IMR-90 (cell line): ENCODE measurements around the gene HCLS1. TPM values are rescaled to one million over a fixed set of nuclear protein-coding genes. Genes with fewer than 3 reads are reported as not detected.

Source experiments
- ATAC-seq: fragments of 200-7000 bp; cut with Tn5 transposase; 2 replicates; pipeline ENCODE4 v1.9.1; 2020; ENCODE audit warnings: low read depth, mild to moderate bottlenecking, moderate library complexity
- BruUV-seq: library from RNA; stranded (reverse); fragments of 400-500 nt; replicated peaks from 2 replicates; lab custom pipeline; 2021; lab: Mats Ljungman, UMichigan
- CTCF ChIA-PET: fragments of 300-600 bp; formaldehyde crosslinking; extraction: SDS; loops from one replicate; lab custom pipeline; 2021; ENCODE audit warnings: antibody characterized with exemption; lab: Yijun Ruan, JAX
- POLR2A ChIA-PET: fragments of 300-600 bp; sonication (Branson Sonifier 250); formaldehyde crosslinking; loops from one replicate; lab custom pipeline; 2022; ENCODE audit warnings: antibody characterized with exemption; ENCODE audit not compliant: unreplicated experiment; lab: Charles Lee
- DNase-seq: peaks from one replicate; pipeline ENCODE4 v3.0.0; 2013
- H2AFZ ChIP-seq: replicated peaks from 2 replicates; pipeline ENCODE3; 2013; ENCODE audit warnings: low read length, mild to moderate bottlenecking; ENCODE audit not compliant: poor library complexity
- H2AK5ac ChIP-seq: 2 replicates; pipeline ENCODE4 v1.6.1; 2013; ENCODE audit warnings: low read depth, low read length, inconsistent platforms
- H2AK9ac ChIP-seq: replicated peaks from 2 replicates; pipeline ENCODE3; 2013; ENCODE audit warnings: mild to moderate bottlenecking, low read depth, low read length, moderate library complexity; ENCODE audit not compliant: poor library complexity
- H2BK120ac ChIP-seq: 2 replicates; pipeline ENCODE4 v1.6.1; 2013; ENCODE audit warnings: low read depth, low read length, inconsistent platforms
- H2BK15ac ChIP-seq: 3 replicates; pipeline ENCODE4 v1.6.1; 2013; ENCODE audit warnings: low read depth, low read length, inconsistent platforms
- H2BK20ac ChIP-seq: 2 replicates; pipeline ENCODE4 v1.6.1; 2013; ENCODE audit warnings: low read depth, mild to moderate bottlenecking, inconsistent platforms, low read length, moderate library complexity
- H2BK5ac ChIP-seq: 2 replicates; pipeline ENCODE4 v1.6.1; 2013; ENCODE audit warnings: mild to moderate bottlenecking, low read depth, low read length, inconsistent platforms; ENCODE audit not compliant: poor library complexity, severe bottlenecking
- H3K14ac ChIP-seq: replicated peaks from 2 replicates; pipeline ENCODE4 v1.6.1; 2013; ENCODE audit warnings: low read depth, low read length, inconsistent platforms
- H3K18ac ChIP-seq: 2 replicates; pipeline ENCODE4 v1.6.1; 2013; ENCODE audit warnings: low read depth, low read length, control low read depth
- H3K23ac ChIP-seq: 2 replicates; pipeline ENCODE4 v1.6.1; 2013; ENCODE audit warnings: low read depth, low read length, inconsistent platforms
- H3K27ac ChIP-seq: 2 replicates; pipeline ENCODE4 v1.5.1; 2013; ENCODE audit warnings: mild to moderate bottlenecking, control low read depth, low read length; ENCODE audit not compliant: insufficient read depth
- H3K27me3 ChIP-seq: 2 replicates; pipeline ENCODE4 v1.6.1; 2013; ENCODE audit warnings: low read length; ENCODE audit not compliant: control insufficient read depth, insufficient read depth
- H3K36me3 ChIP-seq: 2 replicates; pipeline ENCODE4 v1.6.1; 2013; ENCODE audit warnings: low read length, mixed read lengths; ENCODE audit not compliant: control insufficient read depth, insufficient read depth
- H3K4ac ChIP-seq: 2 replicates; pipeline ENCODE4 v1.6.1; 2013; ENCODE audit warnings: low read depth, low read length, inconsistent platforms
- H3K4me1 ChIP-seq: 2 replicates; pipeline ENCODE4 v1.6.1; 2013; ENCODE audit warnings: low read length, mixed read lengths; ENCODE audit not compliant: control insufficient read depth, insufficient read depth
- H3K4me2 ChIP-seq: 2 replicates; pipeline ENCODE4 v1.6.1; 2013; ENCODE audit warnings: low read depth, mild to moderate bottlenecking, control low read depth, low read length, moderate library complexity
- H3K4me3 ChIP-seq: 2 replicates; pipeline ENCODE4 v1.5.1; 2013; ENCODE audit warnings: low read depth, mild to moderate bottlenecking, control low read depth, low read length, moderate library complexity; ENCODE audit not compliant: insufficient read depth
- H3K56ac ChIP-seq: 2 replicates; pipeline ENCODE4 v1.6.1; 2013; ENCODE audit warnings: low read length, inconsistent platforms; ENCODE audit not compliant: insufficient read depth; ENCODE audit errors: extremely low read depth
- H3K79me1 ChIP-seq, 2 experiments: 2 replicates each; pipeline ENCODE4 v1.6.1; 2013; ENCODE audit warnings: low read length in 2 of 2, inconsistent platforms in 1 of 2, low read depth in 1 of 2
- H3K9ac ChIP-seq: 2 replicates; pipeline ENCODE4 v1.6.1; 2013; ENCODE audit warnings: low read depth, low read length, control low read depth
- H3K9me1 ChIP-seq: 2 replicates; pipeline ENCODE4 v1.6.1; 2013; ENCODE audit warnings: low read length, inconsistent platforms; ENCODE audit not compliant: insufficient read depth
- H3K9me3 ChIP-seq: 2 replicates; pipeline ENCODE4 v1.6.1; 2013; ENCODE audit warnings: low read length; ENCODE audit not compliant: control insufficient read depth, insufficient read depth
- H4K20me1 ChIP-seq: 2 replicates; pipeline ENCODE4 v1.6.1; 2013; ENCODE audit warnings: low read length, inconsistent platforms; ENCODE audit not compliant: insufficient read depth
- H4K5ac ChIP-seq: 2 replicates; pipeline ENCODE4 v1.6.1; 2013; ENCODE audit warnings: mild to moderate bottlenecking, low read depth, low read length, control low read depth
- H4K8ac ChIP-seq, 2 experiments: 2 replicates each; pipeline ENCODE4 v1.6.1; 2013; ENCODE audit warnings: low read depth in 2 of 2, low read length in 2 of 2, control low read depth in 1 of 2, inconsistent platforms in 1 of 2
- H4K91ac ChIP-seq: 2 replicates; pipeline ENCODE4 v1.6.1; 2013; ENCODE audit warnings: low read depth, low read length, inconsistent platforms; ENCODE audit not compliant: insufficient read depth
- BHLHE40 ChIP-seq: fragments of 150-350 bp; IDR thresholded peaks from 2 replicates; pipeline ENCODE4 v1.6.1; 2016; ENCODE audit warnings: mild to moderate bottlenecking, low read depth, low read length
- CEBPB ChIP-seq: IDR thresholded peaks from 2 replicates; pipeline ENCODE4 v1.6.1; 2012; ENCODE audit warnings: low read depth, low read length, improper control_type of control experiment
- CHD1 ChIP-seq: IDR thresholded peaks from 2 replicates; pipeline ENCODE4 v1.6.1; 2012; ENCODE audit warnings: low read depth, low read length, improper control_type of control experiment
- FOS ChIP-seq: fragments of 150-350 bp; IDR thresholded peaks from 2 replicates; pipeline ENCODE4 v1.6.1; 2016; ENCODE audit warnings: low read depth, low read length
- MAFK ChIP-seq: IDR thresholded peaks from 2 replicates; pipeline ENCODE4 v1.6.1; 2012; ENCODE audit warnings: low read depth, low read length, improper control_type of control experiment
- MXI1 ChIP-seq: IDR thresholded peaks from 2 replicates; pipeline ENCODE4 v1.6.1; 2012; ENCODE audit warnings: low read depth, mild to moderate bottlenecking, low read length, moderate library complexity, borderline replicate concordance
- NFE2L2 ChIP-seq: fragments of 150-350 bp; IDR thresholded peaks from 2 replicates; pipeline ENCODE4 v1.6.1; 2016; ENCODE audit warnings: low read depth, mild to moderate bottlenecking, low read length
- POLR2A ChIP-seq: IDR thresholded peaks from 2 replicates; pipeline ENCODE4 v1.6.1; 2012; ENCODE audit warnings: mild to moderate bottlenecking, low read depth, low read length
- RAD21 ChIP-seq: IDR thresholded peaks from 2 replicates; pipeline ENCODE4 v1.6.1; 2012; ENCODE audit warnings: low read length, improper control_type of control experiment
- RFX5 ChIP-seq: IDR thresholded peaks from 2 replicates; pipeline ENCODE4 v1.8.0; 2012; ENCODE audit warnings: low read depth, mild to moderate bottlenecking, low read length, moderate library complexity
- SMC3 ChIP-seq: fragments of 150-350 bp; IDR thresholded peaks from 2 replicates; pipeline ENCODE4 v1.6.1; 2016; ENCODE audit warnings: low read depth, mild to moderate bottlenecking, antibody characterized with exemption, low read length, moderate library complexity
- dilution Hi-C: fragments of 300-500 bp; cut with HindIII; formaldehyde crosslinking; loops from one replicate; pipeline ENCODE4 v1.14.3; 2018; ENCODE audit warnings: low sequenced_read_pairs; ENCODE audit not compliant: unreplicated experiment
- in situ Hi-C: fragments of 300-500 bp; cut with MboI; formaldehyde crosslinking; loops from 3 replicates; pipeline ENCODE4 v1.14.3; 2019; ENCODE audit warnings: low sequenced_read_pairs, inconsistent platforms, mixed read lengths
- intact Hi-C: fragments of 100-400 bp; cut with micrococcal nuclease; formaldehyde crosslinking; loops from 2 replicates; pipeline ENCODE4 v1.10.0; 2022
- polyA plus RNA-seq, 3 experiments: library from polyadenylated mRNA; depleted of rRNA; stranded (reverse); fragments of >200 nt; gene quantifications; 2 replicates each; pipeline ENCODE4 v1.2.3, GENCODE V29; 2012; ENCODE audit warnings: low replicate concordance in 1 of 3
- total RNA-seq: library from RNA; depleted of rRNA; stranded (reverse); fragments of >200 nt; gene quantifications from 2 replicates; pipeline ENCODE4 v1.2.3, GENCODE V29; 2012
- TF ChIP-seq, protein P1 (sequence below): fragments of 150-350 bp; IDR thresholded peaks from 2 replicates; pipeline ENCODE4 v1.6.1; 2016; ENCODE audit warnings: low read depth, mild to moderate bottlenecking, low read length, moderate library complexity, borderline replicate concordance
- TF ChIP-seq, protein P2 (sequence below): fragments of 150-350 bp; IDR thresholded peaks from 2 replicates; pipeline ENCODE4 v1.6.1; 2017; ENCODE audit warnings: mild to moderate bottlenecking, antibody characterized with exemption, low read length, low read depth

The HCLS1 gene
- total and polyA plus RNA-seq, 2 of the 4 experiments (the other 2 are of a cell fraction) = 0.54 to 0.67 TPM

DNA sequence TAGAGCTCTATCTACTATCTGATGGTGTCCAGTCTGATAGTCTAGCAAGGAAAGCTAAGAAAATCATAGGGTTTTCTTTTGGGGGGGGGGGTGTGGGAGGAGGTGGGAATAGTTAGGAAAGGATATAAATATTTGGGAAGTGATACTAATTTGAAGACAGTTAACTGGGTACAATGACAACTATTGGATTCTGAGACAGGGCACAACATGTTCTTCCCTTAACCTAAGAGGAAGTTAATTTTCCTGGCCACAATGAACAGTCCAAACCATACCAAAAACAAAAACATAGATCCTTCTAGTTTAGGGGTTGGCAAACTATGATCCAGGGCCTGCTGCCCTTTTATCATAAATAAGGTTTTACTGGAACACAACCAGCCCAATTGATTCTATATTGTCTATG lies 10.0 kb upstream of the HCLS1 start:
- no peak overlapping the region for H4K8ac ChIP-seq
- H3K9me3 ChIP-seq = no peaks in the 10 kb centered on the region
- H2AFZ ChIP-seq = no peak overlapping the region
- POLR2A ChIA-PET = interaction anchor here (0.6 kb wide), 1 partner anchor 11 kb away, joined by 17 read pairs; no protein-coding TSS in a partner anchor
- dilution Hi-C loops = no loop called here
- H3K9ac ChIP-seq = no peak overlapping the region
- no peaks in the 10 kb centered on the region for H3K79me1 ChIP-seq
- no peak overlapping the region for H2BK20ac ChIP-seq
- TF ChIP-seq RAD21 (no peak), CHD1 (no peak), BHLHE40 (no peak), MXI1 (no peak), NFE2L2 (no peak), MAFK (no peak), POLR2A (no peak), CEBPB (no peak), FOS (no peak), SMC3 (no peak), RFX5 (no peak)
- TF ChIP-seq, protein P1, sequence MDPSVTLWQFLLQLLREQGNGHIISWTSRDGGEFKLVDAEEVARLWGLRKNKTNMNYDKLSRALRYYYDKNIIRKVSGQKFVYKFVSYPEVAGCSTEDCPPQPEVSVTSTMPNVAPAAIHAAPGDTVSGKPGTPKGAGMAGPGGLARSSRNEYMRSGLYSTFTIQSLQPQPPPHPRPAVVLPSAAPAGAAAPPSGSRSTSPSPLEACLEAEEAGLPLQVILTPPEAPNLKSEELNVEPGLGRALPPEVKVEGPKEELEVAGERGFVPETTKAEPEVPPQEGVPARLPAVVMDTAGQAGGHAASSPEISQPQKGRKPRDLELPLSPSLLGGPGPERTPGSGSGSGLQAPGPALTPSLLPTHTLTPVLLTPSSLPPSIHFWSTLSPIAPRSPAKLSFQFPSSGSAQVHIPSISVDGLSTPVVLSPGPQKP = no peak
- TF ChIP-seq, protein P2, sequence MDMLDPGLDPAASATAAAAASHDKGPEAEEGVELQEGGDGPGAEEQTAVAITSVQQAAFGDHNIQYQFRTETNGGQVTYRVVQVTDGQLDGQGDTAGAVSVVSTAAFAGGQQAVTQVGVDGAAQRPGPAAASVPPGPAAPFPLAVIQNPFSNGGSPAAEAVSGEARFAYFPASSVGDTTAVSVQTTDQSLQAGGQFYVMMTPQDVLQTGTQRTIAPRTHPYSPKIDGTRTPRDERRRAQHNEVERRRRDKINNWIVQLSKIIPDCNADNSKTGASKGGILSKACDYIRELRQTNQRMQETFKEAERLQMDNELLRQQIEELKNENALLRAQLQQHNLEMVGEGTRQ = no peak
- H3K18ac ChIP-seq = no peak overlapping the region
- H4K20me1 ChIP-seq = no peaks in the 10 kb centered on the region
- no peak overlapping the region for H2BK15ac ChIP-seq
- H3K27ac ChIP-seq = no peak overlapping the region
- no peak overlapping the region for H2BK120ac ChIP-seq
- H3K14ac ChIP-seq = no peak overlapping the region
- ATAC-seq (no peak), DNase-seq (no peak)
- in situ Hi-C loops = no loop called here
- CTCF ChIA-PET = no interaction called here
- BruUV-seq = no TSS peak
- no peaks in the 10 kb centered on the region for H3K27me3 ChIP-seq
- H3K4me1 ChIP-seq = no peaks in the 10 kb centered on the region
- intact Hi-C loops = no loop called here
- H3K36me3 ChIP-seq = peaks cover 27% of the 10 kb centered on the region
- H3K56ac ChIP-seq = no peak overlapping the region
- H3K4me3 ChIP-seq = no peak overlapping the region
- no peak overlapping the region for H3K23ac ChIP-seq
- H3K4me2 ChIP-seq = no peak overlapping the region
- no peak overlapping the region for H2AK9ac ChIP-seq
- no peak overlapping the region for H2AK5ac ChIP-seq
- no peak overlapping the region for H4K91ac ChIP-seq
- H3K9me1 ChIP-seq = no peaks in the 10 kb centered on the region; the same call in 1 of the 2 replicates
- H4K5ac ChIP-seq = no peak overlapping the region
- H3K4ac ChIP-seq = no peak overlapping the region
- H2BK5ac ChIP-seq = no peak overlapping the region
